Lower leg skin (tissue), 4 donors: ENCODE data around the gene SRCAP. TPM values are rescaled to one million over a fixed set of nuclear protein-coding genes. Genes with fewer than 3 reads are reported as not detected.

Experiments used
- DNase-seq, 2 donors: peaks; one replicate each; pipeline ENCODE4 v3.0.0-alpha.2; 2019; ENCODE audit warnings: low spot score in 2 of 2
- H3K4me3 ChIP-seq: fragments of 200-600 bp; sonication (generic); 2 replicates; pipeline ENCODE4 v1.5.1; 2017; ENCODE audit warnings: mild to moderate bottlenecking, low read depth; ENCODE audit not compliant: poor library complexity, severe bottlenecking
- POLR2A ChIP-seq, 2 donors: fragments of 450-650 bp; IDR thresholded peaks; one replicate each; pipeline ENCODE4 v1.6.1; 2016 to 2017; ENCODE audit warnings: antibody characterized with exemption in 2 of 2, mild to moderate bottlenecking in 1 of 2, moderate library complexity in 1 of 2
- WGBS, 2 donors: methylation state at CpG; one replicate each; pipeline ENCODE4 v1.1.5; 2018; 5-methylcytosine and 5-hydroxymethylcytosine counted together
- intact Hi-C: fragments of 100-400 bp; cut with DNase I; formaldehyde crosslinking; loops from one replicate; pipeline ENCODE4 v1.15.0; 2023; ENCODE audit warnings: low total_unique reads
- total RNA-seq, 4 donors: library from RNA; depleted of rRNA; stranded (reverse); fragments of >200 nt; gene quantifications; one replicate each; pipeline ENCODE4 v1.1.0, GENCODE V29; 2016
- TF ChIP-seq, protein P1 (sequence below), 3 donors: fragments of 450-650 bp; IDR thresholded peaks; one replicate each; pipeline ENCODE4 v1.5.1; 2016; ENCODE audit warnings: antibody characterized with exemption in 3 of 3, mild to moderate bottlenecking in 3 of 3, moderate library complexity in 2 of 3

Gene SRCAP
- total RNA-seq, 4 donors from 2014 or later = 21.7 to 44.0 (median 33.7) TPM

DNA sequence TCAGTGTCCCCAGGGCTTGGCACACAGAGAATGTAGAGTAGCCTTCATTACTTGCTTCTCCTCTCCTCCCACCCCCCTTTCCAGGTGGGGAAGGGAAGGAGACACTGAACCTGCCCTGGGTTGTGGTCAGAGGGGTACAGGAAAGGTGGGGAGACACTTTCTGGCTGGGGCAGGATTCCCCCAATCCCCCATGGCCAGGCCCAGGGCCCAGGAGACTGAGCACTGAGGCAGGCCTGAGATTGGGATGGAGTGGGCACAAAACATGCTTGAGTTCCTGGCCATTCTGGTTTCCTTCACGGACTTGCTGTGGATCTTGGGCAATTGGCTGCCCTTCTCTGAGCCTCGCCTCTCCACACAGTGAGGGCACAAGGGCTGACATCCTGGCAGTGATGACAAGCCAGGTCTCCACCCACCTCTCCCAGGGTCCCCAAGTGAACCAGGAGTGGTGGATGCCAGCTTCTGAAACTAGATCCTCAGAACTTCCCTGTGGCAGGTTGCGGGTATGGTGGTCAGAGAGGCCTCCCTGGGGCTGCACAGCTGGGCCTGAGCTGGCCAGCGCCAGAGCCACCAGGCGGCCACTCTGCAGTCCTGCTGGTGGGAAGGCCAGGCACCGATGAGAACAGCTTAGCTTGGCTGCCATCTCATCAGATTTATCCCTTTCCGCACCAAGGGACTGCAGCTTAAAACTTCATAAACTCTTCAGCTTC is 78.8 kb downstream of the SRCAP start:
- intact Hi-C loops = loop anchor here (10.0 kb wide), 1 partner anchor 53 kb away; no protein-coding TSS in a partner anchor
- TF ChIP-seq POLR2A (IDR thresholded peaks at IDR 0.05) = no peak
- TF ChIP-seq, protein P1, sequence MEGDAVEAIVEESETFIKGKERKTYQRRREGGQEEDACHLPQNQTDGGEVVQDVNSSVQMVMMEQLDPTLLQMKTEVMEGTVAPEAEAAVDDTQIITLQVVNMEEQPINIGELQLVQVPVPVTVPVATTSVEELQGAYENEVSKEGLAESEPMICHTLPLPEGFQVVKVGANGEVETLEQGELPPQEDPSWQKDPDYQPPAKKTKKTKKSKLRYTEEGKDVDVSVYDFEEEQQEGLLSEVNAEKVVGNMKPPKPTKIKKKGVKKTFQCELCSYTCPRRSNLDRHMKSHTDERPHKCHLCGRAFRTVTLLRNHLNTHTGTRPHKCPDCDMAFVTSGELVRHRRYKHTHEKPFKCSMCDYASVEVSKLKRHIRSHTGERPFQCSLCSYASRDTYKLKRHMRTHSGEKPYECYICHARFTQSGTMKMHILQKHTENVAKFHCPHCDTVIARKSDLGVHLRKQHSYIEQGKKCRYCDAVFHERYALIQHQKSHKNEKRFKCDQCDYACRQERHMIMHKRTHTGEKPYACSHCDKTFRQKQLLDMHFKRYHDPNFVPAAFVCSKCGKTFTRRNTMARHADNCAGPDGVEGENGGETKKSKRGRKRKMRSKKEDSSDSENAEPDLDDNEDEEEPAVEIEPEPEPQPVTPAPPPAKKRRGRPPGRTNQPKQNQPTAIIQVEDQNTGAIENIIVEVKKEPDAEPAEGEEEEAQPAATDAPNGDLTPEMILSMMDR (IDR thresholded peaks at IDR 0.05) = no peak
- no peak overlapping the region for H3K4me3 ChIP-seq
- 75 to 88% methylated on average over 3 to 7 of the region's 7 CpGs for WGBS, 2 donors
- DNase-seq = no peak

DNA sequence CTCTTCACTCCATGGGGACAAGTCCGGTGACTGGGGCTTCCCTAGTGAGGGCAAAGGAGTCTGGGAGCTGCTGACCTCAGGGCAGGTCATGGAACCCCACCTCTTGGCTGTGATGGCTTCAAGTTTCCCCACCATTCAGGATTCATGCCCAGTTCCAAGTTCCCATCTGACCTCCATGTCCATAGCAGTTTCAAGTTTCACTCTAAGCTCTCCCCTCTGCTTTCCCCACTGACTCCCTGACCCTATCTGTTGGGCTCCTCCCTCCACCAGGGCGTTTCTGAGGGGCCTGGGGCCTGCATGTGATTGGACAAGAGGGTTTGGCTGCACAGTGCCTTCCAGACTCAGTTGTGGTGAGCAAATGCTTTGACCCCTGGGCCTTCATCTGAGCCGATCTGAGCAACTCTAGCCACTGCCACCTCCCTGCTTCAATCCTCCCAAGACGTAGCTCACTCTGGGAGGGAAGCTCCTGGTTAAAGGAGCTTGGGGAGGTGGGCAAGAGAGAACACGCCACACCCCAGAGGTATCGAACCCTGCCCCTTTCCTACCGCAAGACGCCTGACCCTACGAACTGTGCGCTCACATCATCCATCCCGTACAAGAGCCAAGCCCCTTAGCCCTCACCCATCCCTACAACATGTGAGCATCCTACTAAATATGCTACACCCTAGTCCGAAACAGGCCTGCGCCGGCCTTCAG is 79.7 kb downstream of the SRCAP start:
- WGBS, 2 donors = 81 to 82% methylated on average over 14 of the region's 14 CpGs
- intact Hi-C loops = loop anchor here (10.0 kb wide), 1 partner anchor 54 kb away; no protein-coding TSS in a partner anchor

DNA sequence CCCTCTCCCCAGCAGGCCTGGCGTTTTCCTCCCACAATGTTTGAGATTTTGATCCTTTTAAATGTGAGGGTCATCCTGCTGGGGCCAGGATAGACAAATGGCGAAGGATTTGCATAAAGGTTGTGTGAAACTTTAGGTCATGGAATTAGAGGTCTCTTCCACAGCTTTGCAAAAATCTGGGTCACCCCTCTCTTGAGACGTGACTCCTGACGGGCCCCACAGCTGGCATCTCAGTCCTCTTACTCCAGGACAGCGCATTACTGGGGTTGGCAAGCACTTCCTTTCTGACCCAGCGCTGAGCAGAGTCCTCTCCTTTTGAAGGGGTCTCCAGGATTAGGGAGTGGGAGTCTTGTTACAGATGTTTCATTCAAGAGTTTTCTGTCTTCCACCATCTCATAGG is 80.6 kb downstream of the SRCAP start:
- WGBS, 2 donors = 84 to 89% methylated on average over 6 of the region's 6 CpGs
- no peak for DNase-seq
- intact Hi-C loops = loop anchor here (10.0 kb wide), 1 partner anchor 55 kb away; no protein-coding TSS in a partner anchor
- TF ChIP-seq POLR2A (IDR thresholded peaks at IDR 0.05) = no peak
- TF ChIP-seq, protein P1 (IDR thresholded peaks at IDR 0.05) = no peak
- H3K4me3 ChIP-seq = no peak overlapping the region

More for the DNA sequence above, 79.7 kb downstream of the SRCAP start:
- no peak for TF ChIP-seq POLR2A (IDR thresholded peaks at IDR 0.05)
- TF ChIP-seq, protein P1 (IDR thresholded peaks at IDR 0.05) = no peak
- no peak for DNase-seq
- H3K4me3 ChIP-seq = no peak overlapping the region

DNA sequence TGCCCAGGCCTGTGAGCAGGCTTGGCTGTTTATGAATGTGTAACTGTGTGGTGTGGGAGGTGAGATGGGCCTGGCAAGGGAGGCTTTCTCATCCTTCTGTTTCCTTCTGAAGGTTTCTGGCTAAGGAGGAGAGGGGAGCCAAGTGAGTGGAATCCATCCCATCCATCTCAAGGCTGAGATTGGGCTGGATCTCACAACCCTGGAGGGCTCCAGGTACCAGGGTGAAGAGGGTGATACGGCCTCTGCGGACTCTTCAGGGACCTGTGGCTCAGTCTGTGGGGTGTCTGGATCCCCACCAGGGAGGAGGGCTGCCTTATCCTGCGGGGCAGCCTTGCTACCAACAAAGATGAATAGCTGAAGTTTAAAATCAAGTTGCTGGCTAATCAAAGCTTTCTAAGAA is 81.0 kb downstream of the SRCAP start:
- no peak for DNase-seq
- H3K4me3 ChIP-seq = no peak overlapping the region
- intact Hi-C loops = no loop called here
- WGBS, 2 donors = 80 to 94% methylated on average over 3 of the region's 3 CpGs
- TF ChIP-seq POLR2A (IDR thresholded peaks at IDR 0.05) = no peak
- TF ChIP-seq, protein P1 (IDR thresholded peaks at IDR 0.05) = no peak

DNA sequence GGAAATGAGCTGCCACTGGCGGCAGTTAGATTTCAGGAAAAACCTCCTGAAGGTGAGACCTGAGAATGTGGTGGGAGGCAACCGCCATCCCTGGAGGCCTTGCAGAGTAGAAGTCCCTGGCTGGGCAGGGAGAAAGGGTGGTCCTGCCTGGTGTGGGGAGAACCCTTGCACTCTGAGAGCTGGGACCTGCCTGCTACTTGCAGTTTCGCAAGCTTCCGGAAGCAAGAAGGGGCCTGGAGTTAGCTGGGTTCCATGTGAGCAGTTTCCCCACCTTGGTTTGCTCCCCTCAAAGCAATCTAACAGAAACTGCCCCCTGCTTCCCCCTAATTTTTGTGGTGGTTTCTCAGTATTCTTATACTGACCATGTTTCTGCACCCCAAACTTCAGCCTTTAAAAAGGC is 81.6 kb downstream of the SRCAP start:
- no peak for DNase-seq
- H3K4me3 ChIP-seq = no peak overlapping the region
- intact Hi-C loops = no loop called here
- 80 to 83% methylated on average over 4 of the region's 4 CpGs for WGBS, 2 donors
- no peak for TF ChIP-seq POLR2A (IDR thresholded peaks at IDR 0.05)
- TF ChIP-seq, protein P1 (IDR thresholded peaks at IDR 0.05) = no peak
